Measurements from ENCODE around the gene SPATA9. TPM values are rescaled to one million over a fixed set of nuclear protein-coding genes. Genes with fewer than 3 reads are reported as not detected.

SPATA9 gene
- total RNA-seq, 3 donors from 2014 or later (not counting 1 experiment from before 2014, with no cell fraction given): 1.3 to 2.1 (median 2.0) TPM

DNA sequence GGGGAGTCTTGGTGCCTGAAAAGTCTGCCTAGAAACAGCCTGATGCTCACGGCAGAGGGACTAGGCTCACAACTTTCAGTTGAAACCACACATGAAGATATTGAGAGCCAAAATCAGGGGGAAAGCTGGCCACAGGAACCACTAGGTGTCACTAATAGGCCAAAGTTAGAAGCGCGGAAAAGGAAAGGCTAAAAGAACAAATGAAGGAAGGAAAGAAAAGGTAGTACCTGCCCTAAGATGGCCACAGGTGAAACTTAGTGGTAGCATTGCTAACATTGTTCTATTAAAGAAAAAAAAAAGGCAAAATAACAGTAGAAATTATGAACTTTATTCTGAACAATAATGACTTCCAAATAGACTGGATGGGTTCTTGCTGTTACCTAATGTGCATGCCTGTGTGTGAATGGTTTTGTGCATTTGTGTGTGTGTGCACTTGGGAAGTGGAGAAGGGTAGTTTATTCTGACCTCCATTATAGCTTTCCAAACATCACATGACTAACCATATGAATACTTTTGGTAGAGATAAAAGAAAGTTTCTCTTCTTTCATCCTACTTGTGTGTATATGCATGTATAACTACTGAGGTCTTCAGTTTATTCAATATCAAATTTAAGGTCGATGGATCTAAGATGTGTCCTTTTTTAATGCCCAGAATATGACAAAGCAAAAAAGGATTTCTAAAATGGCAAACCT lies 38.3 kb downstream of the SPATA9 start:
- no peaks in the 10 kb centered on the region for H3K27me3 ChIP-seq (ENCODE audit: control insufficient read depth, insufficient read depth, low read length)
- no peak overlapping the region for H3K4me3 ChIP-seq (ENCODE audit: low read length)
- peaks cover 15% of the 10 kb centered on the region for H3K4me1 ChIP-seq (ENCODE audit: control insufficient read depth, insufficient read depth, low read length)
- H3K27ac ChIP-seq (ENCODE audit: low read length): peak overlapping the region; percentile 22
- peak in 1 of 2 donors; percentile 76 for DNase-seq
- no peaks in the 10 kb centered on the region for H3K36me3 ChIP-seq (ENCODE audit: control insufficient read depth, insufficient read depth, low read length)
- H3K27me3 Mint-ChIP-seq (ENCODE audit: low read depth in 2 of 2): no peaks in the 10 kb centered on the region
- H3K4me1 Mint-ChIP-seq: peaks cover 8 to 16% of the 10 kb centered on the region in 2 donors
- intact Hi-C loops (cut with micrococcal nuclease): loop anchor here (5.0 kb wide), 4 partner anchors 178 to 1293 kb away; partner anchors contain the start of genes ELL2, GLRX and LNPEP
- no peak for ATAC-seq
- H3K27ac Mint-ChIP-seq: peak overlapping the region; percentile 37 to 79
- H3K9me3 ChIP-seq (ENCODE audit: control insufficient read depth, insufficient read depth, low read length): no peaks in the 10 kb centered on the region
- TF ChIP-seq, protein P1, sequence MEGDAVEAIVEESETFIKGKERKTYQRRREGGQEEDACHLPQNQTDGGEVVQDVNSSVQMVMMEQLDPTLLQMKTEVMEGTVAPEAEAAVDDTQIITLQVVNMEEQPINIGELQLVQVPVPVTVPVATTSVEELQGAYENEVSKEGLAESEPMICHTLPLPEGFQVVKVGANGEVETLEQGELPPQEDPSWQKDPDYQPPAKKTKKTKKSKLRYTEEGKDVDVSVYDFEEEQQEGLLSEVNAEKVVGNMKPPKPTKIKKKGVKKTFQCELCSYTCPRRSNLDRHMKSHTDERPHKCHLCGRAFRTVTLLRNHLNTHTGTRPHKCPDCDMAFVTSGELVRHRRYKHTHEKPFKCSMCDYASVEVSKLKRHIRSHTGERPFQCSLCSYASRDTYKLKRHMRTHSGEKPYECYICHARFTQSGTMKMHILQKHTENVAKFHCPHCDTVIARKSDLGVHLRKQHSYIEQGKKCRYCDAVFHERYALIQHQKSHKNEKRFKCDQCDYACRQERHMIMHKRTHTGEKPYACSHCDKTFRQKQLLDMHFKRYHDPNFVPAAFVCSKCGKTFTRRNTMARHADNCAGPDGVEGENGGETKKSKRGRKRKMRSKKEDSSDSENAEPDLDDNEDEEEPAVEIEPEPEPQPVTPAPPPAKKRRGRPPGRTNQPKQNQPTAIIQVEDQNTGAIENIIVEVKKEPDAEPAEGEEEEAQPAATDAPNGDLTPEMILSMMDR (IDR thresholded peaks at IDR 0.05): peak; percentile 2
- no peaks in the 10 kb centered on the region for H3K36me3 Mint-ChIP-seq
- WGBS (ENCODE audit: insufficient coverage): 20% methylated on average over 4 of the region's 4 CpGs
- H3K4me3 Mint-ChIP-seq: peak overlapping the region; percentile 7
- no peaks in the 10 kb centered on the region for H3K9me3 Mint-ChIP-seq

DNA sequence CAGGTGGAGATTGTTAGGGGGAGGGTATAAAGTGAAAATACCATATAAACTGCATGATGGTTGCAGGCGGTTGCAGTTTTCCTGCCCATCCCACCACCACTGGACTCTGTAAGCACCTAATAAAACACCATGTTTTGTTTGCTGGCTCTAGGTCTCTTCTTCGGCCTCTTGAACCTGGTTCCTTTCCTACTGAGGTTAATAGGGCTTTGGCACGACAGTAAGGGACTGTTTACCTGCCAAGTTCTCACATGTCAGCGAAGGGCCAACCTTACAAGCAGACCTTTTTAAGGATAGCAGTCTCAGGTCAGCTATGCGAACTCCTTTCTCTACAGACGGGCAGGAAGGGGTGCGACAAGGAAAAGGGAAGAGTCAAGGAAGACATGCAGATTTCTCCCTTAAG lies 39.6 kb downstream of the SPATA9 start:
- Histone ChIP-seq H3K36me3 (ENCODE audit: control insufficient read depth, insufficient read depth, low read length) (no peaks in the 10 kb centered on the region), H3K27me3 (ENCODE audit: control insufficient read depth, insufficient read depth, low read length) (no peaks in the 10 kb centered on the region), H3K27ac (ENCODE audit: low read length) (no peak overlapping the region), H3K4me1 (ENCODE audit: control insufficient read depth, insufficient read depth, low read length) (peaks cover 15% of the 10 kb centered on the region), H3K9me3 (ENCODE audit: control insufficient read depth, insufficient read depth, low read length) (no peaks in the 10 kb centered on the region), H3K4me3 (ENCODE audit: low read length) (no peak overlapping the region)
- DNase-seq (no peak), ATAC-seq (no peak)
- no peak overlapping the region for H3K4me3 Mint-ChIP-seq
- WGBS (ENCODE audit: insufficient coverage): 98% methylated on average over 7 of the region's 7 CpGs
- H3K36me3 Mint-ChIP-seq: no peaks in the 10 kb centered on the region
- TF ChIP-seq, protein P1 (IDR thresholded peaks at IDR 0.05): no peak
- peaks cover 6 to 7% of the 10 kb centered on the region in 2 donors for H3K27me3 Mint-ChIP-seq (ENCODE audit: low read depth in 2 of 2)
- intact Hi-C loops (cut with micrococcal nuclease): loop anchor here (5.0 kb wide), 2 partner anchors 204 to 319 kb away; partner anchors contain the start of gene ELL2
- peaks cover 8 to 16% of the 10 kb centered on the region in 2 donors for H3K4me1 Mint-ChIP-seq
- H3K27ac Mint-ChIP-seq: no peak overlapping the region
- H3K9me3 Mint-ChIP-seq: no peaks in the 10 kb centered on the region

DNA sequence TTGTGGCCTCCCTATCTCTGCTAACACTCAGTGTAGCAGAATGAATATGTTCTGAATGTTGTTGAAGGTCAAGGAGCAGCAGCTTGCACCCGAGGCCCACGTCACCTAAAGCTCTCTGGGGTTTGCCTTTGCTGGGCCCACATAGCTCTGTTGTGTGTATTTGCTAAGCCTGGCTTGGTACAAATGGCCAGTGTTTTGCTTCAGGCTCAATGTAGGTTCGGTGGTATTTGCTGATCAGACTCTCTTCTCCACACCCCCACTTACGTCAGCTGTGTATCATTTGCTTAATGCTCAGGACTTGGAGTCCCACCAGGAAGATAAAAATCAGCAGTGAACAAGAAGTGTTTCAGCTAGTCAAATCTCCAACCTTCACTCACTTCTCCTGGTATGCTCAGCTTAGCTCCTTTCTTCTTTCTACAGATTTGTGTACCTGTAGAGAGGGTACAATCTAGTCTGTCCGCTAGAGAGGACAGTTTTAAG lies 41.0 kb downstream of the SPATA9 start:
- Histone ChIP-seq H3K27me3 (ENCODE audit: control insufficient read depth, insufficient read depth, low read length) (no peaks in the 10 kb centered on the region), H3K36me3 (ENCODE audit: control insufficient read depth, insufficient read depth, low read length) (no peaks in the 10 kb centered on the region), H3K9me3 (ENCODE audit: control insufficient read depth, insufficient read depth, low read length) (no peaks in the 10 kb centered on the region), H3K4me3 (ENCODE audit: low read length) (no peak overlapping the region), H3K27ac (ENCODE audit: low read length) (no peak overlapping the region), H3K4me1 (ENCODE audit: control insufficient read depth, insufficient read depth, low read length) (peaks cover 9% of the 10 kb centered on the region)
- intact Hi-C loops (cut with micrococcal nuclease): loop anchor here (5.0 kb wide), 2 partner anchors 206 to 321 kb away; partner anchors contain the start of gene ELL2
- WGBS (ENCODE audit: insufficient coverage): 88% methylated on average over 5 of the region's 5 CpGs
- TF ChIP-seq, protein P1 (IDR thresholded peaks at IDR 0.05): no peak
- no peaks in the 10 kb centered on the region for H3K9me3 Mint-ChIP-seq
- peaks cover 8 to 12% of the 10 kb centered on the region in 2 donors for H3K4me1 Mint-ChIP-seq
- H3K27me3 Mint-ChIP-seq (ENCODE audit: low read depth in 2 of 2): peaks cover 6 to 10% of the 10 kb centered on the region in 2 donors
- no peak for DNase-seq
- no peaks in the 10 kb centered on the region for H3K36me3 Mint-ChIP-seq
- H3K4me3 Mint-ChIP-seq: no peak overlapping the region
- no peak for ATAC-seq
- H3K27ac Mint-ChIP-seq: no peak overlapping the region
